ENCODE measurements around the gene TOM1L1. TPM values are rescaled to one million over a fixed set of nuclear protein-coding genes. Genes with fewer than 3 reads are reported as not detected.

The TOM1L1 gene
- total RNA-seq, 4 donors from 2014 or later, result 28.4 to 41.6 (median 30.0) TPM

GRCh38 chr17:54887787-54888186 lies 12.9 kb upstream of the TOM1L1 start:
- 46 to 66% methylated on average over 3 of the region's 3 CpGs for WGBS, 2 donors (ENCODE audit: low coverage in 1 of 2)
- no peak overlapping the region for H3K27ac ChIP-seq
- no peak for ATAC-seq
- no peak overlapping the region for H3K4me3 ChIP-seq
- TF ChIP-seq POLR2AphosphoS5 (IDR thresholded peaks at IDR 0.05), result no peak
- TF ChIP-seq EP300 (IDR thresholded peaks at IDR 0.05), result no peak
- TF ChIP-seq CTCF (IDR thresholded peaks at IDR 0.05), result no peak
- no peak for TF ChIP-seq POLR2A (IDR thresholded peaks at IDR 0.05)
- H3K36me3 ChIP-seq, result no peaks in the 10 kb centered on the region
- no peaks in the 10 kb centered on the region for H3K4me1 ChIP-seq
- H3K9me3 ChIP-seq, result no peaks in the 10 kb centered on the region
- H3K27me3 ChIP-seq, result no peaks in the 10 kb centered on the region

GRCh38 chr17:54888254-54888653 lies 12.4 kb upstream of the TOM1L1 start:
- H3K4me1 ChIP-seq, result no peaks in the 10 kb centered on the region
- H3K9me3 ChIP-seq, result no peaks in the 10 kb centered on the region
- no peak for ATAC-seq
- WGBS, 2 donors (ENCODE audit: low coverage in 1 of 2), result 67 to 79% methylated on average over 5 to 6 of the region's 6 CpGs
- TF ChIP-seq EP300 (IDR thresholded peaks at IDR 0.05), result no peak
- no peak for TF ChIP-seq POLR2A (IDR thresholded peaks at IDR 0.05)
- no peak for TF ChIP-seq CTCF (IDR thresholded peaks at IDR 0.05)
- TF ChIP-seq POLR2AphosphoS5 (IDR thresholded peaks at IDR 0.05), result no peak
- no peaks in the 10 kb centered on the region for H3K36me3 ChIP-seq
- H3K4me3 ChIP-seq, result no peak overlapping the region
- H3K27ac ChIP-seq, result no peak overlapping the region
- no peaks in the 10 kb centered on the region for H3K27me3 ChIP-seq

- ATAC-seq, result no peak
- no peak overlapping the region for H3K27ac ChIP-seq
- H3K9me3 ChIP-seq, result no peaks in the 10 kb centered on the region
- 82 to 84% methylated on average over 6 to 7 of the region's 7 CpGs for WGBS, 2 donors (ENCODE audit: low coverage in 1 of 2)
- H3K4me1 ChIP-seq, result no peaks in the 10 kb centered on the region
- no peaks in the 10 kb centered on the region for H3K27me3 ChIP-seq
- H3K4me3 ChIP-seq, result no peak overlapping the region
- H3K36me3 ChIP-seq, result no peaks in the 10 kb centered on the region
- TF ChIP-seq POLR2A (IDR thresholded peaks at IDR 0.05) (no peak), CTCF (IDR thresholded peaks at IDR 0.05) (no peak), POLR2AphosphoS5 (IDR thresholded peaks at IDR 0.05) (no peak), EP300 (IDR thresholded peaks at IDR 0.05) (no peak)
These were observed 11.7 kb upstream of the TOM1L1 start for GRCh38 chr17:54888981-54889380.

- Histone ChIP-seq H3K9me3 (no peaks in the 10 kb centered on the region), H3K27me3 (no peaks in the 10 kb centered on the region), H3K4me3 (no peak overlapping the region), H3K36me3 (no peaks in the 10 kb centered on the region), H3K27ac (no peak overlapping the region), H3K4me1 (no peaks in the 10 kb centered on the region)
- WGBS, 2 donors (ENCODE audit: low coverage in 1 of 2), result 0% methylated on average over 1 of the region's 1 CpG
- no peak for ATAC-seq
- TF ChIP-seq POLR2AphosphoS5 (IDR thresholded peaks at IDR 0.05) (no peak), EP300 (IDR thresholded peaks at IDR 0.05) (no peak), CTCF (IDR thresholded peaks at IDR 0.05) (peak in 1 of 4 experiments; percentile 36), POLR2A (IDR thresholded peaks at IDR 0.05) (no peak)
These were observed 9.4 kb upstream of the TOM1L1 start for GRCh38 chr17:54891176-54891821.

GRCh38 chr17:54892360-54892759 lies 8.3 kb upstream of the TOM1L1 start:
- Histone ChIP-seq H3K36me3 (no peaks in the 10 kb centered on the region), H3K4me3 (no peak overlapping the region), H3K4me1 (no peaks in the 10 kb centered on the region), H3K9me3 (no peaks in the 10 kb centered on the region), H3K27ac (no peak overlapping the region), H3K27me3 (no peaks in the 10 kb centered on the region)
- no peak for ATAC-seq
- WGBS, 2 donors (ENCODE audit: low coverage in 1 of 2), result 67 to 82% methylated on average over 1 of the region's 1 CpG
- no peak for TF ChIP-seq POLR2A (IDR thresholded peaks at IDR 0.05)
- no peak for TF ChIP-seq CTCF (IDR thresholded peaks at IDR 0.05)
- TF ChIP-seq POLR2AphosphoS5 (IDR thresholded peaks at IDR 0.05), result no peak
- TF ChIP-seq EP300 (IDR thresholded peaks at IDR 0.05), result no peak

Data from gastroesophageal sphincter (tissue), 4 donors.